HG03095 (cell line): ENCODE results near the gene EML4.
A peak's percentile ranks its signal among the peaks of the same experiment; 100 is the strongest.
"Not testable (repeated sequence)": the region's sequence is repeated elsewhere in the genome, so short reads cannot be mapped to it uniquely, and the experiment has no call there.

ENCODE experiments used
- ATAC-seq: cut with Tn5 transposase; IDR thresholded peaks from one replicate; pipeline ENCODE4 v1.9.1; 2021; ENCODE audit warnings: moderate library complexity; ENCODE audit not compliant: unreplicated experiment

EML4 gene

DNA sequence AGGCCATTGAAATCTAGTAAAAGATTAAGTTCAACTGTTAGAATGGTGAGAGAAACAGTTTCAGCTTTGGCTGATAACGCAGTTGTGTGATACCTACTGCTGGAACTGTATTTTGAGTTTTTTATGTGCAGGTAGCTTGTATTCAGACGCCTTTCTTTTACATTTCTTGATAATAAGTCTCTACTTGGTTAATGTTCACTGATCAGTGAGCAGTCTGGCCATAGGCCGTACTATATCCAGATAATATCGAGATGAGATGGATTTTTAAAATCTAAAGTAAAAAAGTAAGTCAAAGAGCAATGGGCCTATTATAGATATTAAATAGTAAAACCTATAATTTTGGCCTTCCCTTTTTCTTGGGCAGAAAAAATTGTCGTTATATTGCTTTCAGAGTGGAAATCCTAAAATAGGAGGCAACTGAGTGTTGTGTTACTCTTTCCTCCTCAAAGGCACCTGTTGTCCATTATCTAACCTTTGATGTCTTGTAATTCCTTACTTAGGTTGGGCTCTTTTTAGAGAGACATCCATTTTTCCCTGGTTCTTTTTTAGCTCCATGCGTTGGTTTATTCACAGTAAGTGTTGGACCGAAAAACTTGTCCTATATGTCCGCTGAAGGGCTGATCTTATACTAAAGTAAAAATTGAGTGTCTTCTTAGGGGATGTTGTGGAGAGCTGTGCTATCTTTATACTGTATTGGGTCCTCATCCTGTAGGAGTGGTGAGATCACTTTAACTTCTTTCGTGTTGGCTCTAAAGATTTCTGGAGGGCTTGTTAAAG lies 1.7 kb downstream of the EML4 start:
- ATAC-seq, result no peak

DNA sequence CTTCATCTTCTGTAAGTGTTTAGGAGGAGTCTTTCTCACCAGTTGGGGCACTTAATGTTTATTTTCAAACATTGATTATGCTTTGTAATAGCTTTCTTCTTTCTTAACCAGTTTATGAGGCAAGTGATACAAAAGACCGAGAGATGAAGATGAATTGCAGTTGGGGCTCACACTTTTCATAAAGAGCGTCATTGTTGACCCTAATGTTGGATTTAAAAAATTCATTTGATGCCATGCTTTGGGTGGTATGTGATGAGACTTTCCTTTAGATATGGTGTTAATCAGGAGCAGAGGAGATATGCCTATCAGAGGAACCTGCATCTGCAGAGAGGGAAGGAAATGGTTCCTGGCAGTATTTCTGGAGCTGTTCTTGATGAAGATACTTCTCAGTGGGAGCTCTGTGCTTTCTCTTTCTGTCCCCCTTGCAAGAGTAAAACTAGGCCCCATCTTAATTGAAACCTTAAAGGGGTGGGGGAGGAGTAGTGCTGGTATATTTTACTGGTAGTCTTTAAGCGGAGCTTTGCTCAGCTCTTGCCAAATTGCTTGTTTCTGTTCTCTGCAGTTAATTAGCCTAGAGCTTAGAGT lies 2.3 kb downstream of the EML4 start:
- peak; percentile 35 for ATAC-seq

DNA sequence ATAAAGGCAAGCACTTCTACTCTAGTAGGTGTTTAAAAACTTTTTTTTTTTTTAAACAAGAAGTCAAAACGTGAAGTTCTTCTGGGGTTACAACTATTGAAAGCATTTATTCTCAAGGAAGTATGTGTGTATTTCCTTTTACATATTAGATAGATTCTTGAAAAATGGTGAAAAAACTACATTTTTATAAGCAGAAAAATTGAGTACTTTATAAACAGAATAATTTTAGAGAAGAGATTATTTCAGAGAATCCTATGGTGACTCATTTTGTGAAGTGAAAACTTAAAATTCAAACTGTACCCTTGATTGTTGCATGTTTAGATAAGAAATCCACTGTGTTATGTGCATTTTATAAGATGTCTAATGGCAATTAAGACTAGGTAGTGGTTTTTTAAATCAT lies 2.9 kb downstream of the EML4 start:
- no peak for ATAC-seq

DNA sequence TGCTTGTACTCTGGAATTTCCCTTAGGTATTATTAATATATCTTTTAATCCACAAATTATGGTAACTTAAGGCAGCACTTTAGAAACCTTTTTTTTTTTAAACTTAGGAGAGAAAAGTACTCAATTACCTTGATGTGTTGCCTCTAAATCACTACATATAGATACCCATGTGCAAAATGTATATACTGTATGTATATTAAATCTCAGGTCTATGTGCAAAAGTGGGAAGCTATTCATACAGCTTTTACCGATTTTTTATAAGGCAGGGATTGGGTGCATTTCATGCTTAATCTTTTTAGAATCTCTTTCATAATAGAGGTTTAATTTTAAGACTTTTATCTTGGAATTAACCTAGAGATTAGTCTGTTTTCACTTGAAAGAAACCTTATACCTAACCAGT lies 3.4 kb downstream of the EML4 start:
- ATAC-seq, result no peak

DNA sequence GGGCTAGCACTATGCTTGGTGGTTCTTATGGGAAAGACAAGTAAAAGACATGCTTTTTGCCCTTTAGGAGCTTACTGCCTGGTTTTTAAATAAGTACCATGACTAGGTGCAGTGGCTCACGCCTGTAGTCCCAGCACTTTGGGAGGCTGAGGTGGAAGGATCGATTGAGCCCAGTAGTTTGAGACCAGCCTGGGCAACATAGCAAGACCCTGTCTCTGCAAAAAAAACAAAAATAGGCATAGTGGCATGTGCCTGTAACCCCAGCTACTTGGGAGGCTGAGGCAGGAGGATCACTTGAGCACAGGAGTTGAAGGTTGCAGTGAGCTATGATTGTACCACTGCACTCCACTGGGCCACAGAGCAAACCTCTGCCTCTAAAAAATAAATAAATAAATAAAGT lies 4.3 kb downstream of the EML4 start:
- not testable (repeated sequence) for ATAC-seq

DNA sequence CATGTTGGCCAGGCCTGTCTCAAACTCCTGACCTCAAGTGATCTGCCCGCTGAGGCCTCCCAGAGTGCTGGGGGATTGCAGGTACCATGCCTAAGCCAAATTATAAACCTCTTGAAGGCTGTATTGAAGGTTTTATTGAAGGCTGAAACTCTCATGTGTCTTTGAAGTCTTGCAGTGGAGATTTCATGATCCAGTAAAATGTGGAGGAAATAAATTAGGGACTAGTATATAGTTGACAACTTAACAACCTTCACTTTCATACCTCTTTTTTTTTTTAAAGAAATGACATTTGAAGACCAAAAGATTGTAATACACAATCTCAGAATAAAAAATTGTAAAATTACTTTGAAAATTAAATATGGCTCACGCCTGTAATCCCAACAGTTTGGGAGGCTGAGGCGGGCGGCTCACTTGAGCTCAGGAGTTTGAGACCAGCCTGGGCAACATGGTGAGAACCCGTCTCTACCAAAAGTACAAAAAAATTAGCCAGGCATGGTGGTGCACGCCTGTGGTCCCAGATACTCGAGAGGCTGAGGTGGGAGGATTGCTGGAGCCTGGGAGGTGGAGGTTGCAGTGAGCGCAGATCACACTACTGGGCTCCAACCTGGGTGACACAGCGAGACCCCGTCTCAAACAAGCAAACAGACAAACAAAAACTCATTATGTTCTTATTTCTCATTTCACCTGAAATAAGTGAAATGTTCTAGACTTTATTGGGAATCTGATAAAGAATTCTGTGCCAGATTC lies 8.0 kb downstream of the EML4 start:
- ATAC-seq, result no peak

DNA sequence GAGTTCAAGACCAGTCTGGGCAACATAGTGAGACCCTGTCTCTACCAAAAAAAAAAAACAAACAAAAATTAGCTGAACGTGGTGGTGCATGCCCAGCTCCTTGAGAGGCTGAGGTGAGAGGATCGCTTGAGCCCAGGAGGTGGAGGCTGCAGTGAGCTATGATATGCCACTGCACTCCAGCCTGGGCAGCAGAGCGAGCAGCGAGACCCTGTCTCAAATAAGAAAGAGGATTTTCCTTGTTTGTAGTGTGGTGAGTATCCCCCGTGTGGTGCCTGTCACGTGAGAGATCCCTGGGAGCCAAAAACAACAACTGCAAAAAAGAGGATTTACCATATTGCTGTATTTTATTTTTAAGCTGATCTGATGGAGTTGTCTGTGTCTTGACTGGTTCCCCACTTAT lies 9.2 kb downstream of the EML4 start:
- no peak for ATAC-seq

DNA sequence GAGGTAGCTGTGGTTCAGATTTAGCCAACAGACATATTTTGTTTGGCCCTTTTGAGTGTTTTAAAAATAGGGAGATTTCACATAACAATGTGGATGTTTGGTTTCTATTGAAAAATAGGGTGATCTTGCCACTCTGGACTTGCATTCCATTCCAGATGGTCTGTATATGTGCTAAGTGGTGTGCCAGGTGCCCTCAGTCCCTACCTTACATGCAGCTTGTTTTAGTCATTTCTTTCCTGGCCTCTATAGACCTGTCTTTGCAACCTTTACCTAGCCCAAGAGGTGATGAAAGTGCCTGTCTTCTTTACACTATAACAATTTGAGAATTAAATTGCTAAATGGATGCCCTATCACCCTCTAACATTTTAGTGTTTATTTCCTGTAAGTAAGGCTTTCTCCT lies 11.1 kb downstream of the EML4 start:
- no peak for ATAC-seq

DNA sequence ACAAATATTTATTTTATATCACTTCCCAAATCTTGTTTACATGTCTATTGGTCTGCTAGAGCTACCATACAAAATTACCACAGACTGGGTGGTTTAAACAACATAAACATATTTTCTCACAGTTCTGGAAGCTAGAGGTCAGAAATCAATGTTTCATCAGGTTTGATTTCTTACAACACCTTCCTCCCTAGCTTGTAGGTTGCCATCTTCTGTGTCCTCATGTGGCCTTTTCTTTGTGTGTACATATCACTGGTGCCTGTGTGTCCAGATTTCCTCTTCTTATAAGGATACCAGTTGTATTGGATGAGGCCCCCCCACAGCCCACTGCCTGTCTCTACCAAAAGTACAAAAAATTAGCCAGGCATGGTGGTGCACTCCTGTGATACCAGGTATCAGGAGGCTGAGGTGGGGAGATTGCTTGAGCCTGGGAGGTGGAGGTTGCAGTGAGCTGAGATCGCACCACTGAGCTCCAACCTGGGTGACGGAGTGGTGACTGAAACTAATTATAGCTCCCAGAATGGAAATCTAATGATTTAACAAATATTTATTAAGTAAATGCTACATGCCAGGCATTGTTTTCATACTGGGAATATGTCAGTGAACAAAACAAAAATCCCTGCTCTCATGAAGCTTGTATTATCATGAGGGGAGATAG lies 13.6 kb downstream of the EML4 start:
- ATAC-seq, result no peak

DNA sequence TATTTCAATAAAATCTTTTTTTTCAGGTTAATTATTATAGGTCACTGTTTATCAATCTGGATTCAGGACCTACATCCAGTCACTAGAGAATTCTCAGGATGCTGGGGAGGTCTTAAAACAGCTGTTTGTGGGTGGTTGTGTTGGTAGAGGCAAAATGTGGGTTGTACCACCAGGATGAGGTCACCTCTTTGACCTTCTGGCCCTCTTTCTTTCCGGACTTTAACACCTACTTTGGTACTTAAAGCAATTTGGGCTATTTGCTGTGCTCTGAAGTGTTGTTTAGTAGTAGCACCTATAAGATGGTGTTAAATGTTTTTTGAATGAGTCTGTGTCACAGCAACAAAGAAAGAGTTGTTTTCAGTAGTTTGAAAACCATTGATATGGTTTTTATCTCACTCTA lies 14.6 kb downstream of the EML4 start:
- ATAC-seq, result no peak

DNA sequence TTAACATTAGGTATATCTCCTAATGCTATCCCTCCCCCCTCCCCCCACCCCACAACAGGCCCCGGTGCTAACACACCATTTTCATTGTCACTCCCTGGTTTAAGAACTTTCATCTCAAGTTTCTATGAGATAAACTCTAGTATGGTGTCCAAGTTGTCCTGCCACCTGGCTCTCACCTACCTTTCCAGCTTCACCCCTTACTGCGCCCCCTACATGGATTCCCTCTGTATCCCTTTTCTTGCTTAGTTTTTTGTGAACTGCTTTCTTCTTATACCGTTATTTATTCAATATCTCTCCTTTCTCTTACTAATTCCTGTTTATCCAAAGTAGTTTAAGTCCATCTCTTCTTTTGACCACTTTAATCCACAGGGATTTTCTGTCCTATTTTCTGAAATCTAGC lies 15.2 kb downstream of the EML4 start:
- no peak for ATAC-seq

DNA sequence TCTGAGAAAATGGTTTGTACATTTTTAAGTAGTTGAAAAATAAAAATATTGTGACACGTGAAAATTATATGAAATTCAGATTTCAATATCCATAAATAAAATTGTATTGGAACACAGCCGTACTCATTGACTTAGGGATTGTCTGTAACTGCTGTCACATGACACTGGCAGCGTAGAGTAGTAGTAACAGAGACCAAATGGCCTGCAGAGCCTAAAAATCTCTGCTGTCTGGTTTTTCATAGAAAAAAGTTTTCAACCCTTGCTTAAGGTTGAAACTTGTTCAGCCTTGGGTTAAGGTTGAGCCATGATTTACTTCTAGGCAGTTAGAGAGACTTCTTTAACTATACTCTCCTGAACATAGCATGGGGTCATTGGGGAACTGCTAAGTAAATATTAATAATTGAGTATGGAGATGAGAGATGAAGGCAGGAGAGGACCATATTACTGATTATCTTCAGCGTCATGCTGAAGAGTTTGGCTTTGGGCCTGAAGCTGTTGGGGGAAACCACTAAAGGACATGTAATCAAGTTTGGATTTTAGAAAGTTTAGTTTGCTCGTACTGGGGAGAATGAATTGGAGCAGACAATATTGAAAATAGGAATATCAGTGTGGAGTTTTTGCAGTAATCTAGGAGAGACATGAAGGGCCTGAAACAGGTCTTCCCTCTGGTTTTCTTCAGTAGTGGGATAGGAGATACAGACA lies 16.2 kb downstream of the EML4 start:
- ATAC-seq, result no peak

DNA sequence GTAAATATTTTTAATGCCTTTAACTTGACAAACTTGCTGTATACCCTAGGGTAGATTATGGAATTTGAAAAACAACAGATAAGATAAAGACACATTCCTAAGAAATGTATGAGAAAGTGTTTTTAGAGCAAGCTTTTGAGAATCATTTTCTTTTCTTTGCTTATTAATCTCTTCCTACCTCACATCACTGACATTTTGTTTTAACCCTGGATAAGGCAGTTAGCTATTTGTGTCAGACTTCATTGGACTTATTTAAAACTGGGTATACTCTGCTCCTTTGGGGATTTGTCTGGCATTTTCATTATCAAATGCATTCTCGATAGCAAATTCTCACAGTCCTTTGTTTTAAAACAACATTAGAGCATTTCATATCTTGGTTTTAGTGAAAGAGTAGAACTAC lies 17.2 kb downstream of the EML4 start:
- no peak for ATAC-seq

DNA sequence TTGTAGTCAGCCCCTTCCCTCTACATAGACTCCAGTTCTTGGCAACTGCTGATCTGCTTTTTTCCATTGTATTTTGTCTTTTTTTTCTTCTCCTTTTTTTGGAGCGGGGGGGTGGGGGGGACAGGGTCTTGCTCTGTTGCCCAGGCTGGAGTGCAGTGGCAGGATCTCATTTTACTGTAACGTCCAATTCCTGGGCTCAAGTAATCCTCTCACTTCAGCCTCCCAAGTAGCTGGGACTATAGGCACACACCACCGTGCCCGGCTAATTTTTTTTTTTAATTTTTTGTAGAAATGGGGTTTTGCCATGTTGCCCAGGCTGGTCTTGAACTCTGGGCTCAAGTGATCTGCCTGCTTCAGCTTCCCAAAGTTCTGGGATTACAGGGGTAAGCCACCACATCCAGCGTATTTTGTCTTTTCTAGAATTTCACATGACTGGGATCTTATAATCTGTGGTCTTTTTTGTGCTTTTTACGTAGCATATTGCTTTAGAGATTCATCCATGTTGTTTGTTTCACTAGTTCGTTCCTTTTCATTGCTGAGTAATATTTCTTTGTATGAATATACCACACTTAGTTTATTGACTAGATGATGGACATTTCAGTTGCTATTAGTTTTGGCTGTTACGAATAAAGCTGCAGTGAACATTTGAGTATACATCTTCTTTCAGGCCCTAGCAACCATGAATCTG lies 17.9 kb downstream of the EML4 start:
- no peak for ATAC-seq

DNA sequence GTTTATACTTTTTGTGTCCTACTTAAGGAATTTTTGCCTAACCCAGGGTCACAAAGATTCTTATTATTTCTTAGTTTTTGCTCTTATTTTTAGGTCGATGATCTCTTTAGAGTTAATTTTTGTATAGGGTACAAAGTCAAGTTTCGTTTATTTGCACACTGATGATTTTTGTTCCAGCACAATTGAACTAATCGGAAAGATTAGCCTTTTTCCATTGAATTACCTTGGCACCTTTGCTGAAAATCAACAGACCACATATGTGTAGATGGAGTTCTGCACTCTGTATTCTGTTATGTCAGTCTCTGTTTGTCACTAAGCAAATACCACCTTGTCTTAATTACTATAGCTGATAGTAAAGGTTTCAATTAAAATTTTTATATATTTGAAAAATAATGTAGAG lies 18.7 kb downstream of the EML4 start:
- no peak for ATAC-seq

DNA sequence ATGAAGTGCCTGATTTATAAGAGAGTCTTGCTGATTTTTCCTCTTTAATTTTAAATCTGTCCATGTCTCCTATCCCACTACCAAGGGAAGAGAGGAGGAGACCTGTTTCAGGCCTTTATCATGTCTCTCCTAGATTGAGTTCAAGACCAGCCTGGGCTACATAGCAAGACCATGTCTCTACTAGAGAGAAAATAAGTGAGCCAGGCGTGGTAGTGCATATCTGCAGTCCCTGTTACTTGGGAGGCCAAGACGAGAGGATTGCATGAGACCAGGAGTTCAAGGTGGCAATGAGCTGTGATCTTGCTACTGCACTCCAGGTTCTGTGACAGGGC lies 20.0 kb downstream of the EML4 start:
- ATAC-seq, result no peak

DNA sequence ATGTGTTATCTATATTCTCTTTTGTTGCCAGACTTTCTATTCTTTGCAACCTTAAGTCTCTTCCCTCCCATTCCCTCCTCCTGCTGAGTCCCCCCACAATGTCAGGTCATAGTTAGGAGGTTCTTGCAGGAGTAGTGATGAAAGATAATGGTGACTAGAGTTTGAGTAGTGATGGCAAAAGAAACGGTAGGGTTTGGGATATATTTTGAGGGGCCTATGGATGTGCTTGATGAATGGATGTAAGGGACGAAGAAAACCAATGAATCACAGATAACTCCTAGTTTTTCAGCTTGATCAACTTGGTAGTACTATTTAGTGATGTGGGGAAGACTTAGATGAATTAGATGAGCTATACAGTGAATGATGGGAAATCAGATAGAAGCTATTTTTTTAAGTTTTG lies 21.0 kb downstream of the EML4 start:
- ATAC-seq, result no peak

DNA sequence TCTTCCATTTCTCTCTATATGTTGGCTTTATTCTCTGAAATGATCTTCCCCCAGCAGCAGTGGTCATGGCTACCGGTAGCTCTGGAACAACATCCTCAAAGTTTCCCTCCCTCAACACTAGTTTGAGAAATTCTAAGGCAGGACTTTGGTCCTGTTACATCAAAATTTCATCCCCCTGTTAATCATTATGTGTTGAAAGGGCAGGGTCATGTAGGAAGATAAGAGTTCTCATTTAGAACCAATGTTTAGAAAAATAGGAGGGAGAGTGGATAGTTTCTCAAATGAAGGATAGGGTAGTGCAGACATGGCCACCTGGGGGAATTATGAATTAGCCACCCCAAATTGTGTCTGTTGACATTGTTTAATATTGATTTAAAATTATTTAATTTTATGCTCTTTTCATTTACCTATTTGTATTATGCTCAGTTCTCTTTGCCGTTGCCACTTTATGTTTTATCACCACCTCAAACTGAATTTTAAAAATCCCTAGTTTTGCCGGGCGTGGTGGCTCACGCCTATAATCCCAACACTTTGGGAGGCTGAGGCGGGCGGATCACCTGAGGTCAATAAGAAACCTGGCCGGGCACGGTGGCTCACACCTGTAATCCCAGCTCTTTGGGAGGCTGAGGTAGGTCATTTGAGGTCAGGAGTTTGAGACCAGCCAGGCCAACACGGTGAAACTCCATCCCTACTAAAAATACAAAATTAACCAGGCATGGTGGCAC lies 22.3 kb downstream of the EML4 start:
- ATAC-seq, result no peak

DNA sequence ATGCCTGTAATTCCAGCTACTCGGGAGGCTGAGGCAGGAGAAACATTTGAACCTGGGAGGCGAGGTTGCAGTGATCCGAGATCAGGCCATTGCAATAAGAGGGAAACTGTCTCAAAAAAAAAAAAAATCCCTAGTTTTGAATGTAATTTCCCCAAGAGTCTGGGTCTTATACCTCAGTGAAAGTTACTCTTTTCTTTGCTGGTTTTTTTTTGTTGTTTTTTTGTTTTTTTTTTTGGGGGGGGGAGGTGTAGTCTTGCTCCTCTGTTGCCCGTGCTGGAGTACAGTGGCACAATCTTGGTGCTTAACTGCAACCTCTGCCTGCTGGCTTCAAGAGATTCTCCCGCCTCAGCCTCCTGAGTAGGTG lies 22.8 kb downstream of the EML4 start:
- ATAC-seq, result no peak
